Colonic mucosa (tissue), 4 donors: Measurements from ENCODE around the gene TMEM116. TPM values are rescaled to one million over a fixed set of nuclear protein-coding genes. Genes with fewer than 3 reads are reported as not detected.

Source experiments
- DNase-seq: peaks from one replicate; pipeline ENCODE4 v3.0.0-alpha.2; 2020
- H3K27ac ChIP-seq: fragments of 200-600 bp; one replicate; pipeline ENCODE4 v1.8.0; 2021
- H3K27me3 ChIP-seq: fragments of 200-600 bp; one replicate; pipeline ENCODE4 v1.8.0; 2021
- H3K36me3 ChIP-seq: fragments of 200-600 bp; one replicate; pipeline ENCODE4 v1.8.0; 2021
- H3K4me1 ChIP-seq: fragments of 200-600 bp; one replicate; pipeline ENCODE4 v1.8.0; 2021; ENCODE audit warnings: mild to moderate bottlenecking
- H3K4me3 ChIP-seq: fragments of 200-600 bp; one replicate; pipeline ENCODE4 v1.8.0; 2021
- H3K9ac ChIP-seq, 2 donors: one replicate each; pipeline ENCODE4 v1.7.0; 2013; ENCODE audit warnings: control low read depth in 2 of 2, low read depth in 2 of 2, low read length in 2 of 2
- H3K9me3 ChIP-seq: fragments of 200-600 bp; one replicate; pipeline ENCODE4 v1.8.0; 2021
- CTCF ChIP-seq: fragments of 200-600 bp; IDR thresholded peaks from one replicate; pipeline ENCODE4 v1.8.0; 2022; ENCODE audit warnings: antibody characterized with exemption, mild to moderate bottlenecking
- intact Hi-C: fragments of 100-400 bp; cut with DNase I; formaldehyde crosslinking; loops from one replicate; pipeline ENCODE4 v1.14.1; 2022
- total RNA-seq, 2 donors: library from RNA; stranded (reverse); fragmentation: NEBNext Ultra II Directional in 1 of 2; extraction: Animal tissue kit (Norgen Biotek cat#: 25700) in 1 of 2; gene quantifications; one replicate each; pipeline ENCODE4 v1.2.1, GENCODE V29; 2021
- donor health status: healthy.
- donor health status: DM: no; HTN: no; CAD: no.
- donor health status: DM: no; HTN: no; CAD: no.

Gene TMEM116
- total RNA-seq, 2 donors from 2014 or later: 5.2 to 8.5 TPM

DNA sequence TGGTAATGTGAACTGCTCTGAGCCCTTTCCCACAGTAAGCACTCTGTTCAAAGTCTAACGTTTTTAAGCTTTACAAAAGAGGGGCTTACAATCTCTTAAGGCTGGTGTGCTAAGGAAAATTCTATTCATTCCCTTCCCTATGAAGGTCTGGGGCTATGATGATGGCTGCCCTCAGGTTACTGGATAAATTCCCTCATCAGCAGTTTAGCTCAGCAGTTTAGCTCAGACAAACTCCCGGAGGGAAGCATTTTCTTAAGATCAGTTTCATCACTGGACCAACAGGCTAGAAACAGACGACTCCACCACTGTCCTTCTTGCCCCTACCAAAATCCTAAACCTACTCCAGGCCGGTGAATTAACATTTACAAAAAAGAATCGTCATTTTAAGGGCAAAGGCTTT is 19.3 kb upstream of the TMEM116 start:
- TF ChIP-seq CTCF: no peak
- Histone ChIP-seq H3K36me3 (peaks cover 5% of the 10 kb centered on the region), H3K27ac (no peak overlapping the region), H3K4me1 (no peaks in the 10 kb centered on the region), H3K4me3 (no peak overlapping the region), H3K27me3 (no peaks in the 10 kb centered on the region), H3K9ac (no peak overlapping the region), H3K9me3 (no peaks in the 10 kb centered on the region)
- intact Hi-C loops: no loop called here
- no peak for DNase-seq

- no peak overlapping the region for H3K27ac ChIP-seq
These were observed 18.5 kb upstream of the TMEM116 start for GRCh38 chr12:112031472-112031871.

GRCh38 chr12:112029301-112029700 is 16.3 kb upstream of the TMEM116 start:
- TF ChIP-seq CTCF: no peak
- H3K27ac ChIP-seq: no peak overlapping the region
- intact Hi-C loops: no loop called here
- H3K27me3 ChIP-seq: no peaks in the 10 kb centered on the region
- no peak overlapping the region for H3K4me3 ChIP-seq
- H3K9ac ChIP-seq: no peak overlapping the region
- no peaks in the 10 kb centered on the region for H3K9me3 ChIP-seq
- H3K36me3 ChIP-seq: peaks cover 5% of the 10 kb centered on the region
- no peak for DNase-seq
- no peaks in the 10 kb centered on the region for H3K4me1 ChIP-seq

More at GRCh38 chr12:112031472-112031871, 18.5 kb upstream of the TMEM116 start:
- Histone ChIP-seq H3K4me3 (no peak overlapping the region), H3K9me3 (no peaks in the 10 kb centered on the region), H3K27me3 (no peaks in the 10 kb centered on the region), H3K9ac (no peak overlapping the region), H3K36me3 (peaks cover 5% of the 10 kb centered on the region), H3K4me1 (no peaks in the 10 kb centered on the region)
- no peak for TF ChIP-seq CTCF
- intact Hi-C loops: no loop called here
- DNase-seq: no peak

DNA sequence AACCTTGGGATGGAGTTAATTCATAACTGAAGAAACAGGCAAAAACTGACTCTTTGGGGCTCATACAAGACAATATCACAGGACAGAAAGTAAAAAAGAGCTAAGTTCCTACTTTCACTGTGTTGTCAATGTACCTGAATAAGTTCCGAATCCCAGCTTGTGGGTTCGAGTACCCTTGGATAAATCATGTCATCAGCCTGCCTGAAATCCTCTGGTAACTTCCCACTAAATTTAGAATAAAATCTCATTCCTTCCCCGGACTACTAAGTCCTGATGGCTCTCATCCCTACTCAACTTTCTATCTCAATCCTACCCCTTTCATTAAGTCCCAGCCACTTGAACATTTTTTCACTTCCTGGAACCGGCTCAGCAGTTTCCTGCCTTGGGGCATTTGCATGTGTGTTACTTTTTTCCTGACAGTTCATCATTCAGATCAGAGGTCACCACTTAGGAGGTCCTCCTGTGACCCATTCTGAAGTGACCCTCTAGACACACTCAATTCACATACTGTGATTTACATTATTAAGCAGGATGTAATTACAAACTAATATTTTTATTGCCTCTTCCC is 12.9 kb upstream of the TMEM116 start:
- Histone ChIP-seq H3K4me1 (no peaks in the 10 kb centered on the region), H3K27ac (no peak overlapping the region), H3K9ac (no peak overlapping the region), H3K36me3 (peaks cover 7% of the 10 kb centered on the region), H3K4me3 (no peak overlapping the region), H3K27me3 (no peaks in the 10 kb centered on the region), H3K9me3 (no peaks in the 10 kb centered on the region)
- intact Hi-C loops: no loop called here
- TF ChIP-seq CTCF: no peak
- DNase-seq: no peak

DNA sequence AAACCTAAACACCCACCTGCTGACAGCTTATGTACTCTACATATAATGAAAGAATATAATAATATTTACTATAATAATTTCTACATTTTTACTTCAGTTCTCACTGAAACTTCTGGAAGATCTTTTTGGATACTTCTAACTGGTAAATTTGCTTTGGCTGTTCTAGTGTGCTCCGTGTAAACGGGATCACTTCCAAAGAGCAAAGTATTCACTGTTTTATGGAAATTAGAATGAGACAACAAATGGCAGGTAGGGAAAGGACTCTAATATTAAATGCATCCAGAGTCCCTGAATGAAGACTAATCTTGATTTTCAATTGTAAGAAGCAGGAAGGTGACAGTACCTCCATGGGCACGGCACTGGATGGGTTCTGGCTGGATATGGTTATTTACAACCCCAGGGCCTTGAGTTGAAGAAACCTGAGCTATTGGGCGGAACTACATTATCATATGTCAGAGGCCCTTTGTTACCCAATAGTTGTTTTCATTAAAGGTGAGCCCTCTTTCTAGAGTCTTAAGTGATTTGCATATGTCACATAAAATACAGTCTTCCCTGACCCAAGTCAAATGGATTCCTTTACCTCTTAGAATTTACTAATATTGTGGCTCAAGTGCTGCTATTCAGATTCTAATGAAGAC is 10.9 kb upstream of the TMEM116 start:
- no peak overlapping the region for H3K9ac ChIP-seq
- no peak for DNase-seq
- H3K4me1 ChIP-seq: no peaks in the 10 kb centered on the region
- no peak overlapping the region for H3K27ac ChIP-seq
- no peak for TF ChIP-seq CTCF
- H3K9me3 ChIP-seq: no peaks in the 10 kb centered on the region
- peaks cover 16% of the 10 kb centered on the region for H3K36me3 ChIP-seq
- no peaks in the 10 kb centered on the region for H3K27me3 ChIP-seq
- H3K4me3 ChIP-seq: no peak overlapping the region
- intact Hi-C loops: no loop called here
